Hepatocyte (in vitro differentiated cells): ENCODE results near the gene USP43. TPM values are rescaled to one million over a fixed set of nuclear protein-coding genes. Genes with fewer than 3 reads are reported as not detected.

Experiments used
- polyA plus RNA-seq: library from polyadenylated mRNA; unstranded; fragments of >200 nt; fragmentation: Nextera tagmentation; extraction: Ambion mirVana; gene quantifications from 2 replicates; pipeline ENCODE4 v1.2.1, GENCODE V29; 2016
- total RNA-seq: library from RNA; depleted of rRNA; stranded (reverse); fragments of >200 nt; gene quantifications from 2 replicates; pipeline ENCODE4 v1.2.3, GENCODE V29; 2014

Gene USP43
- total and polyA plus RNA-seq, 2 experiments from 2014 or later = 3.6 to 5.2 TPM

Other genes starting within 250 kb of the USP43 start
- gene STX8, start 69.7 kb upstream of the USP43 start, total RNA-seq = 40.6 and 68.8 TPM in 2 replicates
- gene STX8, start 69.7 kb upstream of the USP43 start, polyA plus RNA-seq = 64.7 and 68.5 TPM in 2 replicates
- gene CFAP52, start 68.9 kb upstream of the USP43 start, total RNA-seq = 0.67 TPM in 1 of 2 replicates, not detected in the other
- gene CFAP52, start 68.9 kb upstream of the USP43 start, polyA plus RNA-seq = not detected in 2 replicates
- gene DHRS7C, start 146.1 kb downstream of the USP43 start, total RNA-seq = 1.2 TPM in 1 of 2 replicates, not detected in the other
- 0.19 TPM in 1 of 2 replicates, not detected in the other for gene DHRS7C, start 146.1 kb downstream of the USP43 start, polyA plus RNA-seq
- gene GSG1L2, start 176.6 kb downstream of the USP43 start, total RNA-seq = not detected in 2 replicates
- gene GSG1L2, start 176.6 kb downstream of the USP43 start, polyA plus RNA-seq = not detected in 2 replicates
- 2.1 and 3.3 TPM in 2 replicates for gene GLP2R, start 180.4 kb downstream of the USP43 start, total RNA-seq
- 1.5 and 2.3 TPM in 2 replicates for gene GLP2R, start 180.4 kb downstream of the USP43 start, polyA plus RNA-seq